ENCODE measurements around the gene LYZ. TPM values are rescaled to one million over a fixed set of nuclear protein-coding genes. Genes with fewer than 3 reads are reported as not detected.

Gene LYZ
- total RNA-seq, 3 donors from 2014 or later (not counting 1 experiment from before 2014, with no cell fraction given): 83.1 to 337 (median 146) TPM

GRCh38 chr12:69386921-69387320, 38.7 kb downstream of the LYZ start:
- no peaks in the 10 kb centered on the region for H3K9me3 Mint-ChIP-seq
- Histone ChIP-seq H3K4me1 (ENCODE audit: control insufficient read depth, insufficient read depth, low read length) (no peaks in the 10 kb centered on the region), H3K4me3 (ENCODE audit: low read length) (no peak overlapping the region), H3K27me3 (ENCODE audit: control insufficient read depth, insufficient read depth, low read length) (no peaks in the 10 kb centered on the region), H3K9me3 (ENCODE audit: control insufficient read depth, insufficient read depth, low read length) (no peaks in the 10 kb centered on the region), H3K36me3 (ENCODE audit: control insufficient read depth, insufficient read depth, low read length) (peaks cover 7% of the 10 kb centered on the region), H3K27ac (ENCODE audit: low read length) (no peak overlapping the region)
- intact Hi-C loops (cut with micrococcal nuclease): no loop called here
- no peak overlapping the region for H3K4me3 Mint-ChIP-seq
- ATAC-seq: no peak
- no peaks in the 10 kb centered on the region for H3K36me3 Mint-ChIP-seq
- H3K4me1 Mint-ChIP-seq: peaks cover 0 to 5% of the 10 kb centered on the region in 2 donors
- no peak for TF ChIP-seq CTCF (IDR thresholded peaks at IDR 0.05)
- WGBS (ENCODE audit: insufficient coverage): 100% methylated on average over 1 of the region's 2 CpGs
- no peak overlapping the region for H3K27ac Mint-ChIP-seq
- H3K27me3 Mint-ChIP-seq (ENCODE audit: low read depth in 2 of 2): no peaks in the 10 kb centered on the region
- DNase-seq: no peak

GRCh38 chr12:69388371-69388770, 40.2 kb downstream of the LYZ start:
- DNase-seq: peak in 1 of 2 donors; percentile 31
- intact Hi-C loops (cut with micrococcal nuclease): no loop called here

GRCh38 chr12:69389831-69390230, 41.6 kb downstream of the LYZ start:
- no peak for TF ChIP-seq CTCF (IDR thresholded peaks at IDR 0.05)
- Histone ChIP-seq H3K36me3 (ENCODE audit: control insufficient read depth, insufficient read depth, low read length) (peaks cover 5% of the 10 kb centered on the region), H3K27me3 (ENCODE audit: control insufficient read depth, insufficient read depth, low read length) (no peaks in the 10 kb centered on the region), H3K4me1 (ENCODE audit: control insufficient read depth, insufficient read depth, low read length) (no peaks in the 10 kb centered on the region), H3K27ac (ENCODE audit: low read length) (no peak overlapping the region), H3K4me3 (ENCODE audit: low read length) (no peak overlapping the region), H3K9me3 (ENCODE audit: control insufficient read depth, insufficient read depth, low read length) (no peaks in the 10 kb centered on the region)
- DNase-seq: no peak
- Mint-ChIP-seq H3K4me3 (no peak overlapping the region), H3K27me3 (ENCODE audit: low read depth in 2 of 2) (no peaks in the 10 kb centered on the region), H3K36me3 (no peaks in the 10 kb centered on the region), H3K4me1 (no peaks in the 10 kb centered on the region), H3K27ac (no peak overlapping the region), H3K9me3 (no peaks in the 10 kb centered on the region)
- intact Hi-C loops (cut with micrococcal nuclease): no loop called here
- WGBS (ENCODE audit: insufficient coverage): no CpG with 5 or more reads among the region's 1 CpG
- ATAC-seq: no peak

More at GRCh38 chr12:69388371-69388770, 40.2 kb downstream of the LYZ start:
- peaks cover 0 to 2% of the 10 kb centered on the region in 2 donors for H3K4me1 Mint-ChIP-seq
- no peaks in the 10 kb centered on the region for H3K27me3 Mint-ChIP-seq (ENCODE audit: low read depth in 2 of 2)
- H3K9me3 ChIP-seq (ENCODE audit: control insufficient read depth, insufficient read depth, low read length): no peaks in the 10 kb centered on the region
- no peak overlapping the region for H3K4me3 ChIP-seq (ENCODE audit: low read length)
- H3K4me3 Mint-ChIP-seq: no peak overlapping the region
- H3K36me3 ChIP-seq (ENCODE audit: control insufficient read depth, insufficient read depth, low read length): peaks cover 5% of the 10 kb centered on the region
- ATAC-seq: peak in 1 of 3 donors; percentile 40
- WGBS (ENCODE audit: insufficient coverage): no CpG with 5 or more reads among the region's 1 CpG
- no peaks in the 10 kb centered on the region for H3K36me3 Mint-ChIP-seq
- no peak overlapping the region for H3K27ac Mint-ChIP-seq
- H3K27me3 ChIP-seq (ENCODE audit: control insufficient read depth, insufficient read depth, low read length): no peaks in the 10 kb centered on the region
- no peaks in the 10 kb centered on the region for H3K4me1 ChIP-seq (ENCODE audit: control insufficient read depth, insufficient read depth, low read length)
- H3K9me3 Mint-ChIP-seq: no peaks in the 10 kb centered on the region
- TF ChIP-seq CTCF (IDR thresholded peaks at IDR 0.05): no peak
- no peak overlapping the region for H3K27ac ChIP-seq (ENCODE audit: low read length)

GRCh38 chr12:69392179-69392928, 44.2 kb downstream of the LYZ start:
- no peak for TF ChIP-seq CTCF (IDR thresholded peaks at IDR 0.05)
- ATAC-seq: no peak
- no peak overlapping the region for H3K4me3 Mint-ChIP-seq
- no peak for DNase-seq
- no peaks in the 10 kb centered on the region for H3K9me3 ChIP-seq (ENCODE audit: control insufficient read depth, insufficient read depth, low read length)
- peaks cover 9% of the 10 kb centered on the region for H3K36me3 Mint-ChIP-seq
- H3K4me3 ChIP-seq (ENCODE audit: low read length): no peak overlapping the region
- H3K27ac ChIP-seq (ENCODE audit: low read length): no peak overlapping the region
- H3K36me3 ChIP-seq (ENCODE audit: control insufficient read depth, insufficient read depth, low read length): peaks cover 5% of the 10 kb centered on the region
- no peak overlapping the region for H3K27ac Mint-ChIP-seq
- WGBS (ENCODE audit: insufficient coverage): no CpG with 5 or more reads among the region's 1 CpG
- H3K27me3 Mint-ChIP-seq (ENCODE audit: low read depth in 2 of 2): no peaks in the 10 kb centered on the region
- peaks cover 0 to 4% of the 10 kb centered on the region in 2 donors for H3K9me3 Mint-ChIP-seq
- no peaks in the 10 kb centered on the region for H3K27me3 ChIP-seq (ENCODE audit: control insufficient read depth, insufficient read depth, low read length)
- H3K4me1 Mint-ChIP-seq: no peaks in the 10 kb centered on the region
- intact Hi-C loops (cut with micrococcal nuclease): no loop called here
- no peaks in the 10 kb centered on the region for H3K4me1 ChIP-seq (ENCODE audit: control insufficient read depth, insufficient read depth, low read length)
